HG02610 (cell line): Measurements from ENCODE around the gene GHITM.

Experiments used
- ATAC-seq: cut with Tn5 transposase; IDR thresholded peaks from one replicate; pipeline ENCODE4 v1.9.1; 2021; ENCODE audit warnings: mild to moderate bottlenecking, moderate library complexity; ENCODE audit not compliant: unreplicated experiment

The GHITM gene

GRCh38 chr10:84197643-84198042 is 58.3 kb downstream of the GHITM start:
- ATAC-seq: no peak

- no peak for ATAC-seq
Measured at GRCh38 chr10:84198206-84198915, 59.1 kb downstream of the GHITM start.

- no peak for ATAC-seq
Measured at GRCh38 chr10:84200537-84201243, 61.4 kb downstream of the GHITM start.

GRCh38 chr10:84201244-84201606 is 61.9 kb downstream of the GHITM start:
- no peak for ATAC-seq

- ATAC-seq: no peak
Measured at GRCh38 chr10:84201682-84202081, 62.4 kb downstream of the GHITM start.

- no peak for ATAC-seq
Measured at GRCh38 chr10:84202349-84202748, 63.0 kb downstream of the GHITM start.
